T-helper 17 cell (primary cell): ENCODE results near the gene KRTAP9-8. TPM values are rescaled to one million over a fixed set of nuclear protein-coding genes. Genes with fewer than 3 reads are reported as not detected.
"Not testable (repeated sequence)": the region's sequence is repeated elsewhere in the genome, so short reads cannot be mapped to it uniquely, and the experiment has no call there.

Source experiments
- ATAC-seq: fragments of 150-1000 bp; cut with Tn5 transposase; 2 replicates; pipeline ENCODE4 v1.10.0; 2021; ENCODE audit warnings: mild to moderate bottlenecking, moderate library complexity
- DNase-seq, 3 donors: peaks; one replicate each; pipeline versions ENCODE4 v3.0.0 to v3.0.0-alpha.2; 2020 to 2021
- H3K9me3 ChIP-seq: one replicate; pipeline ENCODE4 v1.7.0; 2013; ENCODE audit warnings: low read length, mild to moderate bottlenecking; ENCODE audit not compliant: control insufficient read depth, poor library complexity, severe bottlenecking
- H3K27ac Mint-ChIP-seq: one replicate; pipeline ENCODE4 v1.8.0; 2022; ENCODE audit warnings: mild to moderate bottlenecking, moderate library complexity, mixed read lengths
- H3K27me3 Mint-ChIP-seq: one replicate; pipeline ENCODE4 v1.8.0; 2022; ENCODE audit warnings: mixed read lengths
- H3K36me3 Mint-ChIP-seq: one replicate; pipeline ENCODE4 v1.8.0; 2022; ENCODE audit warnings: low read depth, mixed read lengths
- H3K4me1 Mint-ChIP-seq: one replicate; pipeline ENCODE4 v1.8.0; 2022; ENCODE audit warnings: mild to moderate bottlenecking, mixed read lengths
- H3K4me3 Mint-ChIP-seq: one replicate; pipeline ENCODE4 v1.8.0; 2022; ENCODE audit warnings: mild to moderate bottlenecking, moderate library complexity, mixed read lengths
- total RNA-seq, 4 donors: library from RNA in 2 of 4; stranded (reverse) in 2 of 4; gene quantifications; one replicate each; pipeline ENCODE4 v1.2.3 and lab custom pipeline; 2022 to 2026

Gene KRTAP9-8
- total RNA-seq = not detected
- 0 reads per million in 2 donors for total RNA-seq (lab: John Stamatoyannopoulos, UW)

- H3K27me3 Mint-ChIP-seq = peaks cover 41% of the 10 kb centered on the region
- ATAC-seq, H3K36me3 Mint-ChIP-seq, H3K4me1 Mint-ChIP-seq, DNase-seq, H3K27ac Mint-ChIP-seq, H3K9me3 ChIP-seq, H3K4me3 Mint-ChIP-seq: not testable (repeated sequence)
These were observed at the start of gene KRTAP9-8 for GRCh38 chr17:41237949-41238437. Gene KRTAP9-8 (plus strand): TSS chr17:41237999. CDS start chr17:41238052, 53 bp downstream.

GRCh38 chr17:41189837-41190318, 47.9 kb upstream of the KRTAP9-8 start, which contains the start of gene KRTAP9-1:
Gene KRTAP9-1 (plus strand): TSS chr17:41189887. CDS start chr17:41189887, 0 bp downstream.
- ATAC-seq, H3K36me3 Mint-ChIP-seq, H3K9me3 ChIP-seq, H3K27ac Mint-ChIP-seq, H3K4me1 Mint-ChIP-seq, DNase-seq, H3K4me3 Mint-ChIP-seq: not testable (repeated sequence)
- H3K27me3 Mint-ChIP-seq = peaks cover 37% of the 10 kb centered on the region

GRCh38 chr17:41190328-41190727, 47.5 kb upstream of the KRTAP9-8 start:
- Mint-ChIP-seq H3K36me3 (peaks cover 4% of the 10 kb centered on the region), H3K27ac (no peak overlapping the region), H3K27me3 (peaks cover 33% of the 10 kb centered on the region), H3K4me1 (no peaks in the 10 kb centered on the region), H3K4me3 (no peak overlapping the region)
- H3K9me3 ChIP-seq = no peaks in the 10 kb centered on the region
- no peak for ATAC-seq
- no peak for DNase-seq

GRCh38 chr17:41196068-41196467, 41.7 kb upstream of the KRTAP9-8 start:
- H3K4me1 Mint-ChIP-seq = no peaks in the 10 kb centered on the region
- H3K36me3 Mint-ChIP-seq = no peaks in the 10 kb centered on the region
- no peak for ATAC-seq
- no peak overlapping the region for H3K4me3 Mint-ChIP-seq
- H3K27ac Mint-ChIP-seq = no peak overlapping the region
- H3K9me3 ChIP-seq = no peaks in the 10 kb centered on the region
- peaks cover 5% of the 10 kb centered on the region for H3K27me3 Mint-ChIP-seq
- no peak for DNase-seq

GRCh38 chr17:41199421-41200078, 38.2 kb upstream of the KRTAP9-8 start:
- Mint-ChIP-seq H3K27me3 (no peaks in the 10 kb centered on the region), H3K27ac (no peak overlapping the region), H3K4me1 (no peaks in the 10 kb centered on the region), H3K4me3 (no peak overlapping the region), H3K36me3 (no peaks in the 10 kb centered on the region)
- ATAC-seq (no peak), DNase-seq (no peak)
- no peaks in the 10 kb centered on the region for H3K9me3 ChIP-seq

- peaks cover 2% of the 10 kb centered on the region for H3K4me1 Mint-ChIP-seq
- peaks cover 2% of the 10 kb centered on the region for H3K36me3 Mint-ChIP-seq
- ATAC-seq = no peak
- no peak overlapping the region for H3K4me3 Mint-ChIP-seq
- no peaks in the 10 kb centered on the region for H3K9me3 ChIP-seq
- H3K27ac Mint-ChIP-seq = no peak overlapping the region
- no peak for DNase-seq
- peaks cover 42% of the 10 kb centered on the region for H3K27me3 Mint-ChIP-seq
These were observed 25.8 kb upstream of the KRTAP9-8 start for GRCh38 chr17:41211845-41212466.

GRCh38 chr17:41212524-41213169, 25.2 kb upstream of the KRTAP9-8 start:
- DNase-seq (no peak), ATAC-seq (no peak)
- Mint-ChIP-seq H3K27me3 (peaks cover 42% of the 10 kb centered on the region), H3K4me1 (peaks cover 2% of the 10 kb centered on the region), H3K27ac (no peak overlapping the region), H3K36me3 (peaks cover 2% of the 10 kb centered on the region), H3K4me3 (no peak overlapping the region)
- H3K9me3 ChIP-seq = no peaks in the 10 kb centered on the region

- peaks cover 26% of the 10 kb centered on the region for H3K27me3 Mint-ChIP-seq
- H3K4me3 Mint-ChIP-seq = no peak overlapping the region
- no peak for ATAC-seq
These were observed 22.1 kb upstream of the KRTAP9-8 start for GRCh38 chr17:41215681-41216080.

GRCh38 chr17:41223821-41224220, 14.0 kb upstream of the KRTAP9-8 start:
- no peak for ATAC-seq
- Mint-ChIP-seq H3K27me3 (peaks cover 19% of the 10 kb centered on the region), H3K4me3 (no peak overlapping the region)

More at GRCh38 chr17:41215681-41216080, 22.1 kb upstream of the KRTAP9-8 start:
- no peak for DNase-seq
- Mint-ChIP-seq H3K4me1 (peaks cover 2% of the 10 kb centered on the region), H3K27ac (no peak overlapping the region), H3K36me3 (no peaks in the 10 kb centered on the region)
- no peaks in the 10 kb centered on the region for H3K9me3 ChIP-seq

GRCh38 chr17:41226051-41226450, 11.7 kb upstream of the KRTAP9-8 start:
- no peak for DNase-seq
- H3K4me3 Mint-ChIP-seq = no peak overlapping the region
- no peaks in the 10 kb centered on the region for H3K4me1 Mint-ChIP-seq
- no peak for ATAC-seq
- H3K36me3 Mint-ChIP-seq = no peaks in the 10 kb centered on the region
- H3K27me3 Mint-ChIP-seq = peaks cover 19% of the 10 kb centered on the region
- no peaks in the 10 kb centered on the region for H3K9me3 ChIP-seq
- no peak overlapping the region for H3K27ac Mint-ChIP-seq

More at GRCh38 chr17:41223821-41224220, 14.0 kb upstream of the KRTAP9-8 start:
- Mint-ChIP-seq H3K4me1 (no peaks in the 10 kb centered on the region), H3K36me3 (no peaks in the 10 kb centered on the region), H3K27ac (no peak overlapping the region)
- DNase-seq = no peak
- H3K9me3 ChIP-seq = no peaks in the 10 kb centered on the region

- not testable (repeated sequence) for H3K36me3 Mint-ChIP-seq
These were observed 11.2 kb upstream of the KRTAP9-8 start, which contains the start of gene KRTAP9-2 for GRCh38 chr17:41226598-41227095. Gene KRTAP9-2 (plus strand): TSS chr17:41226648. CDS start chr17:41226655, 7 bp downstream.

GRCh38 chr17:41230094-41230493, 7.7 kb upstream of the KRTAP9-8 start:
- Mint-ChIP-seq H3K4me1 (no peaks in the 10 kb centered on the region), H3K36me3 (peaks cover 4% of the 10 kb centered on the region), H3K27me3 (peaks cover 34% of the 10 kb centered on the region), H3K27ac (no peak overlapping the region), H3K4me3 (no peak overlapping the region)
- DNase-seq = no peak
- no peak for ATAC-seq
- no peaks in the 10 kb centered on the region for H3K9me3 ChIP-seq

More at GRCh38 chr17:41226598-41227095, 11.2 kb upstream of the KRTAP9-8 start, which contains the start of gene KRTAP9-2:
- not testable (repeated sequence) for H3K4me3 Mint-ChIP-seq, H3K4me1 Mint-ChIP-seq, DNase-seq, H3K9me3 ChIP-seq, ATAC-seq, H3K27ac Mint-ChIP-seq
- H3K27me3 Mint-ChIP-seq = peaks cover 21% of the 10 kb centered on the region

- no peaks in the 10 kb centered on the region for H3K9me3 ChIP-seq
- H3K27ac Mint-ChIP-seq = no peak overlapping the region
- peaks cover 3% of the 10 kb centered on the region for H3K4me1 Mint-ChIP-seq
- no peak for DNase-seq
- peaks cover 4% of the 10 kb centered on the region for H3K36me3 Mint-ChIP-seq
- H3K27me3 Mint-ChIP-seq = peaks cover 39% of the 10 kb centered on the region
- no peak overlapping the region for H3K4me3 Mint-ChIP-seq
- no peak for ATAC-seq
These were observed 6.1 kb upstream of the KRTAP9-8 start for GRCh38 chr17:41231731-41232130.
